Astrocyte (in vitro differentiated cells and primary cell): ENCODE results near the gene ZSWIM8.

Experiments used
- EZH2 ChIP-seq: IDR thresholded peaks from 2 replicates; pipeline ENCODE4 v1.6.1; 2012; ENCODE audit warnings: mild to moderate bottlenecking, low read length, inconsistent platforms; ENCODE audit not compliant: insufficient read depth
- TF ChIP-seq, protein P1 (sequence below): IDR thresholded peaks from 2 replicates; pipeline ENCODE4 v1.5.1; 2011; ENCODE audit warnings: low read depth, mild to moderate bottlenecking, inconsistent platforms, low read length, moderate library complexity; ENCODE audit not compliant: insufficient read depth

DNA sequence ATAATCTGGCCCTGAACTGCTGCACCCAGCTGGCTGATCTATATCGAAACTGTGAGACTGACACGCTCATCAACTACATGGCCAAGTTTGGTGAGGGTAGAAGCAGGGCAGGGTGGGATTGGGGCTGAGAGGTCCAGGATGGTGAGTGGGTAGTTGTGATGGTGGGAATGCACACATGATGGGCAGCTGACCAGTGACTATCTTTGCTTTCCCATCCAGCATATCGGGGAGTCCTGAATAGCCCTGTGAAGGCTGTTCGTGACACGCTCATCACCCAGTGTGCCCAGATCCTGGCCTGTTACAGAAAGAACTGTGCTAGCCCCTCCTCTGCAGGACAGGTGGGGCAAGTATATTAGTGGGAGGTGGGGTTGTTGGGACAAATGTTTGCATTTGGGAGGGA lies 16.0 kb upstream of the ZSWIM8 start:
- TF ChIP-seq, protein P1, sequence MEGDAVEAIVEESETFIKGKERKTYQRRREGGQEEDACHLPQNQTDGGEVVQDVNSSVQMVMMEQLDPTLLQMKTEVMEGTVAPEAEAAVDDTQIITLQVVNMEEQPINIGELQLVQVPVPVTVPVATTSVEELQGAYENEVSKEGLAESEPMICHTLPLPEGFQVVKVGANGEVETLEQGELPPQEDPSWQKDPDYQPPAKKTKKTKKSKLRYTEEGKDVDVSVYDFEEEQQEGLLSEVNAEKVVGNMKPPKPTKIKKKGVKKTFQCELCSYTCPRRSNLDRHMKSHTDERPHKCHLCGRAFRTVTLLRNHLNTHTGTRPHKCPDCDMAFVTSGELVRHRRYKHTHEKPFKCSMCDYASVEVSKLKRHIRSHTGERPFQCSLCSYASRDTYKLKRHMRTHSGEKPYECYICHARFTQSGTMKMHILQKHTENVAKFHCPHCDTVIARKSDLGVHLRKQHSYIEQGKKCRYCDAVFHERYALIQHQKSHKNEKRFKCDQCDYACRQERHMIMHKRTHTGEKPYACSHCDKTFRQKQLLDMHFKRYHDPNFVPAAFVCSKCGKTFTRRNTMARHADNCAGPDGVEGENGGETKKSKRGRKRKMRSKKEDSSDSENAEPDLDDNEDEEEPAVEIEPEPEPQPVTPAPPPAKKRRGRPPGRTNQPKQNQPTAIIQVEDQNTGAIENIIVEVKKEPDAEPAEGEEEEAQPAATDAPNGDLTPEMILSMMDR, result no peak
- TF ChIP-seq EZH2, result no peak
